IPS-15b (cell line): ENCODE measurements around the gene TMEM270.
"Not testable (repeated sequence)": the region's sequence is repeated elsewhere in the genome, so short reads cannot be mapped to it uniquely, and the experiment has no call there.

Experiments
- H3K27me3 ChIP-seq: one replicate; pipeline ENCODE4 v1.6.1; 2013; ENCODE audit warnings: low read length; ENCODE audit not compliant: control insufficient read depth, insufficient read depth
- H3K36me3 ChIP-seq: one replicate; pipeline ENCODE4 v1.6.1; 2013; ENCODE audit warnings: low read length; ENCODE audit not compliant: control insufficient read depth, insufficient read depth
- H3K4me1 ChIP-seq: one replicate; pipeline ENCODE4 v1.6.1; 2013; ENCODE audit warnings: mild to moderate bottlenecking, low read length; ENCODE audit not compliant: control insufficient read depth, insufficient read depth
- H3K4me3 ChIP-seq: one replicate; pipeline ENCODE4 v1.5.1; 2013; ENCODE audit warnings: low read depth, low read length
- H3K9ac ChIP-seq: one replicate; pipeline ENCODE4 v1.6.1; 2013; ENCODE audit warnings: low read depth, mild to moderate bottlenecking, low read length
- H3K9me3 ChIP-seq: one replicate; pipeline ENCODE4 v1.6.1; 2013; ENCODE audit warnings: mild to moderate bottlenecking, low read length; ENCODE audit not compliant: control insufficient read depth, insufficient read depth

TMEM270 gene

DNA sequence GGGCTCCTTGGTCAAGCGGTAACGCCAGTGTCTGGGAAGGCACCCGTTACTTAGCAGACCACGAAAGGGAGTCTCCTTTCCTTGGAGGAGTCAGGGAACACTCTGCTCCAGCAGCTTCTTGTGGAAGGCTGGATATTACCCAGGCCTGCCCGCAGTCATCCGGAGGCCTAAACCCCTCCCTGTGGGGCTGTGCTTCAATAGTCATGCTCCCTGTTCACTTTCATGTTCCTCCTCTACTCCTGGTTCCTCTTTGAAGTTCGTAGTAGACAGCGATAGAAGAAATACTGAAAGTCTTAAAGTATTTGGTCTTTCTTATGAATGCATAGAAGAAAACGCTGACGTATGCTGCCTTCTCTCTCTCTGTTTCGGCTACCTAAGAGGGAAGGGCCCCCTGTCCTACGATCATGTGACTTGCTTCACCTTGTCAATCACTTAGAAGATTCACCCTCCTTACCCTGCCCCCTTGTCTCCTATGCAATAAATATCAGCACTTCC is 15.2 kb upstream of the TMEM270 start:
- H3K9ac ChIP-seq, H3K36me3 ChIP-seq, H3K4me3 ChIP-seq, H3K9me3 ChIP-seq, H3K4me1 ChIP-seq, H3K27me3 ChIP-seq: not testable (repeated sequence)

DNA sequence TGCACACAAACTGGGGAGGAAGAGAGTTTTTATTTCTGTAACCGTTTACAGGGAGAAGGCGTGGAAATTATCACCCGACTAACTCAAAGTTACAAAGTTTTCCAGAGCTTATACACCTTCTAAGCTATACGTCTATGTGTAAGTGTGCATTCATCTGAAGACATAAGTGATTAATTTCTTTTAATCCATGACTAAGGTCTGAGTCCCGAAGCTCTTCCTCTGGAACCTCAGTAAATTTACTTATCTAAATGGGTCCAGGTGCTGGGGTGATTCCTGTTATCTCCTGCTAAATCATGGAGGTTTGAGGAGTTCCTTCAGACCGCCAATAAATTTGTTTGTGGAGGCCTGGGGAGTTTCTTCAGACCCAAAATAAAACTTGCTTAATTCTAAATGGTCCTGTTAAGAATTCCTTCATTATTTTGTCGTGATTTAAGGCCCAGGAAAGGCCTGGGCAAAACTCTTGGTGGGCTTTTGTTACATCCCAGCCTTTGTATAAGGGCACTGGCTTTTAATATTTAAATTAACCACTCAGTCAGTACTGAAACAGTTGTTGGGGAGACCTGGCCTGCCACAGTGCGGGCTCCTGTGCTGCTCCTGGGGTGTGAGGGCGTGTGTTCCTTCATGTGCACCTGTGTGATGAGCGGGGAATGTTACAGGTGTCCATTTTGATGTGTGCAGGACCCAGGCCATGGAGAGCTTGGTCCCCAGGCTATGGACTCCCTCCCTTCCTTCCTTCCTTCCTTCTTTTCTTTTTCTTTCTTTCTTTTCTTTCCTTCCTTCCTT is 12.8 kb upstream of the TMEM270 start:
- Histone ChIP-seq H3K36me3 (no peaks in the 10 kb centered on the region), H3K9me3 (no peaks in the 10 kb centered on the region), H3K4me3 (no peak overlapping the region), H3K9ac (no peak overlapping the region), H3K4me1 (peaks cover 5% of the 10 kb centered on the region), H3K27me3 (no peaks in the 10 kb centered on the region)

DNA sequence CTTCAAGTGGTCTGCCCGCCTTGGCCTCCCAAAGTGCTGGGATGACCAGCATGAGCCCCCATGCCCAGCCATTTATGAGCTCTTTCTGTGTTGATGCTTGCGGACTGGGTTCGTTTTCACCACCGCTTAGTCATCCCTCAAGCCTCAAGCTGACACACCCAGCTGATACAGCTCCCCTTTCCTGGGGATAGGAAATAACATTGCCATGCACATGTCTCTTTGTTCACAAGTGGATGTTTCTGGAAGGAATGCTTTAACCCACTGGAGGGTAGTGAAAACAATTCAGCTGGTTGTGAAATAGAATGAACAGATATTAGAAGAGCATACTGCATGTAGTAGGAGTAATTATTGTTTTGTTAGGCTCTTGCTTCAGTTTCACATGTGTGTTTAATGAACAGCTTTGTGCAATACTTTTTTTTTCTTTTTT is 10.2 kb upstream of the TMEM270 start:
- Histone ChIP-seq H3K36me3 (no peaks in the 10 kb centered on the region), H3K9me3 (no peaks in the 10 kb centered on the region), H3K9ac (no peak overlapping the region), H3K4me3 (no peak overlapping the region), H3K4me1 (peaks cover 4% of the 10 kb centered on the region), H3K27me3 (peaks cover 1% of the 10 kb centered on the region)

DNA sequence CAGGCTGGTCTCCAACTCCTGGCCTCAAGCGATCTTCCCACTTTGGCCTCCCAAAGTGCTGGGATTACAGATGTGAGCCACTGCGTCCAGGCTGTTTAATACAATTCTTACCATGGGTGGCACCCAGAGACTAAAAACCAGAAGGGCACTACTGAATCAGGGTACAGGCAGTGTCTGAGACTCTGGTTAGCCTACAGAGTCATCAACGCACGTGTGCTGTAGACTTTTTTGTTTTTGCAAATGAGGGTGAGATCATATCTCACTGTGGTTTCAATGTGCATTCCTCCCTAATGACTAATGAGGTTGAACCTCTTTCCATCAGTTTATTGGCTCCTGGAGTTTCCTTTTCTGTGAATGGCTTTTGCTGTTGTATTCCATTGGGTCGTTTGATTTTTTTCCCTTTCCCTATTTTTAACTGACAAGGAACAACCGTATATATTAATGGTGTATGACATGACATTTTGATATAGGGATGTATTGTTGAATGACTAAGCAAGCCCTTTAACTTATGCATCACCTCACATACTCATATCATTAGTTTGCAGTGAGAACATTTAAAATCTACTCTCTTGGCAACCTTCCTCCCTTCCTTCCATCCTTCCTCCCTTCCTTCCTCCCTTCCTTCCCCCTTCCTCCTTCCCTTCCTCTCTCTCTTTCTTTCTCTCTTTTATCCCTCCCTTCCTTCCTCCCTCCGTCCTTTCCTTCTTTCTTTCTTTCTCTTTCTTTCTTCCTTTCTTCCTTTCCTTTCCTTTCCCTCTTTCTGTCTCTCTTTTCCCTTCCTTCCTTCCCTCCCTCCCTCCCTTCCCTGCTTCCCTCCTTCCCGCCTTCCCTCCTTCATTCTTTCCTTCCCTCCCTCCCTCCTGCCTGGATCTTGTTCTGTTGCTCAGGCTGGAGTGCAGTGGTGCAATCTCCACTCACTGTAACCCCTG is 9.3 kb upstream of the TMEM270 start:
- peaks cover 2% of the 10 kb centered on the region for H3K27me3 ChIP-seq
- H3K9ac ChIP-seq = no peak overlapping the region
- no peaks in the 10 kb centered on the region for H3K9me3 ChIP-seq
- no peak overlapping the region for H3K4me3 ChIP-seq
- H3K36me3 ChIP-seq = no peaks in the 10 kb centered on the region
- peaks cover 3% of the 10 kb centered on the region for H3K4me1 ChIP-seq

DNA sequence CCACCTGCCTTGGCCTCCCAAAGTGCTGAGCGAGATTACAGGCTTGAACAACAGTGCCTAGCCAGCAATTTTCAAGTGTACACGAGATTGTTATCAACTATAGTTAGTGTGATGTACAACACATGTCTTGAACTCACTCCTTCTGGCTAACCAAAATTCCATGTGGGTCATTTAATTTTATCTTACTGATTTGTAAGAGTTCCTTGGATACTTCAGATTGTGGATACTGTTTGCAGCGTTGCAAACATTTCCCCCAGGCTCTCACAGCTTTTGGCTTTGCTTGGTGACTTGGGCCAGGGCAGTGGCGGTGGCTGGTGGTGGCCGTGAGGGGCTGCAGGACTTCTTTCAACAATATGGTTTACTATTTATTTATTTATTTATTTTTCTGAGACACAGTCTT is 8.5 kb upstream of the TMEM270 start:
- Histone ChIP-seq H3K27me3 (peaks cover 2% of the 10 kb centered on the region), H3K4me1 (peaks cover 3% of the 10 kb centered on the region), H3K9me3 (no peaks in the 10 kb centered on the region), H3K36me3 (no peaks in the 10 kb centered on the region), H3K4me3 (no peak overlapping the region), H3K9ac (no peak overlapping the region)

DNA sequence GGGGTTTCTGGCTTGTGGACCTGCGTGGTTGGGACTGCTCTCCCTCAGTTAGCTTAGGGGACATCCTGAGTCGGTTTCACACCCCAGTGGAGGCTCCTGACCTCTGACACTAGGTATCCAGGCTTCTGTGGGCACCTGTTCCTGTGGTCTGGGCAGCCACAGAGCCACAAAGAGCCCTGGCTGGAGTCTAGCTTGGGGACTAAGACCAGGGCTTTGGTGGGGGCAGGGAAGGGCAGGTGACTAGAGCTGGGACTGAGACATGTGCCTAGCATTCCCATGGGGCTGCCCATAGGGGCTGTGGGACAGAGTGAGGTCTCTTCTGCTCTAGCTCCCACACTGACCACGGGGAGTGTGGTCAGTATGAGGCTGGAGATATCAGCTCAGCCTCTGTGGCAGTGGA is 4.0 kb upstream of the TMEM270 start:
- Histone ChIP-seq H3K36me3 (no peaks in the 10 kb centered on the region), H3K27me3 (peaks cover 2% of the 10 kb centered on the region), H3K4me3 (no peak overlapping the region), H3K4me1 (no peaks in the 10 kb centered on the region), H3K9ac (no peak overlapping the region), H3K9me3 (no peaks in the 10 kb centered on the region)

DNA sequence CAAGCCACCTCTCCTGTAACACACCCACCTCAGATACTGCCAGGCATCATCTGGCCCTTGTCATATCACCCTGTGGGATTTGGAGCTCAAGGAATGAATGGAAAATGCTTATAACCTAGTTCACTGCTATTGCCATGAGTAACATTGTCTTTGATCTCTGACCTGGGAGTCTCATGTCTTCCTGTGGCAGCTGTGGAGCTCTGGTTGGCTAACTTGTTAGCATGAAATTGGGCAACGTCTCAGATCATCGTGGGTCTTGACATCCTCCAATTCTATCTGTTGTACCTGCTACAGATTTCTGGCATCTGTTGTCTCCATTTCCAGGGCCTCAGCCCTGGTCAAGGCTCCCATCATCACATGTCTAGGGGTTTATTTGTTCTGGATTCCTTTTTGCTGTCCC is 2.2 kb upstream of the TMEM270 start:
- Histone ChIP-seq H3K9ac (no peak overlapping the region), H3K4me3 (no peak overlapping the region), H3K36me3 (no peaks in the 10 kb centered on the region), H3K27me3 (peaks cover 2% of the 10 kb centered on the region), H3K9me3 (no peaks in the 10 kb centered on the region), H3K4me1 (no peaks in the 10 kb centered on the region)

DNA sequence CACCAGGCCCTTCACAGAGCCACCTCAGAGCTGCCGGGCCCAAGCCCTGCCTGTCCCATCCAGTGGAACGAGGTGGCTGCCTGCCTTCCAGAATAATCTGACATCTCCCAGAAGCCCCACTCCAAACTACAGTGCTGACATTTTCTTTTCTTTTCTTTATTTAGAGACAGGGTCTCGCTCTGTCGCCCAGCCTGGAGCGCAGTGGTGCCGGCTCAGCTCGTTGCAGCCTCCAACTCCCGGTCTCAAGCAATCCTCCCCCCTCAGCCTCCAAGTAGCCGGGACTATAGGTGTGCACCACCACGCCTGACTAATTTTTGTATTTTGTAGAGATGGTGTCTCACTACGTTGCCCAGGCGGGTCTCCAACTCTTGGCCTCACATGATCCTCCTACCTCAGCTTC is 346 bp downstream of the TMEM270 start:
- Histone ChIP-seq H3K9ac (no peak overlapping the region), H3K36me3 (no peaks in the 10 kb centered on the region), H3K27me3 (no peaks in the 10 kb centered on the region), H3K9me3 (no peaks in the 10 kb centered on the region), H3K4me3 (no peak overlapping the region), H3K4me1 (no peaks in the 10 kb centered on the region)

DNA sequence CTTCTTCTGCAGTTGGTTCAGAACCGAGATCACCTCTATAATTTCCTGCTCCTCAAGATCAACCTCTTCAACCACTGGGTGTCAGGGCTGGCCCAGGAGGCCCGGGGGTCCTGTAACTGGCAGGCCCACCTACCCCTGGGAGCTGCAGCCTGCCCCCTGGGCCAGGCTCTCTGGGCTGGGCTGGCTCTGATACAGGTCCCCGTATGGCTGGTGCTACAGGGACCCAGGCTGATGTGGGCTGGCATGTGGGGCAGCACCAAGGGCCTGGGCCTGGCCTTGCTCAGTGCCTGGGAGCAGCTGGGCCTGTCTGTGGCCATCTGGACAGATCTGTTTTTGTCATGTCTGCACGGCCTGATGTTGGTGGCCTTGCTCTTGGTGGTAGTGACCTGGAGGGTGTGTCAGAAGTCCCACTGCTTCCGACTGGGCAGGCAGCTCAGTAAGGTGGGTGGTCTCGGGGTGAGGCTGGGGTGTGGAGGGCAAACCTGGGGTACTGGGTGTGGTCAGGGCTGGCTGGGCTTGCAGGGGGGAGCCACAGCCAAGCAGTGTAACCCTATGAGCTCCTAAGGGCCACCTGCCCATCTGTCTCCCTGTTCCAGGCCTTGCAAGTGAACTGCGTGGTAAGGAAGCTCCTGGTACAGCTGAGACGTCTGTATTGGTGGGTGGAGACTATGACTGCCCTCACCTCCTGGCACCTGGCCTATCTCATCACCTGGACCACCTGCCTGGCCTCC is 4.2 kb downstream of the TMEM270 start:
- Histone ChIP-seq H3K4me1 (peaks cover 2% of the 10 kb centered on the region), H3K9me3 (no peaks in the 10 kb centered on the region), H3K4me3 (no peak overlapping the region), H3K36me3 (no peaks in the 10 kb centered on the region), H3K27me3 (no peaks in the 10 kb centered on the region), H3K9ac (no peak overlapping the region)

DNA sequence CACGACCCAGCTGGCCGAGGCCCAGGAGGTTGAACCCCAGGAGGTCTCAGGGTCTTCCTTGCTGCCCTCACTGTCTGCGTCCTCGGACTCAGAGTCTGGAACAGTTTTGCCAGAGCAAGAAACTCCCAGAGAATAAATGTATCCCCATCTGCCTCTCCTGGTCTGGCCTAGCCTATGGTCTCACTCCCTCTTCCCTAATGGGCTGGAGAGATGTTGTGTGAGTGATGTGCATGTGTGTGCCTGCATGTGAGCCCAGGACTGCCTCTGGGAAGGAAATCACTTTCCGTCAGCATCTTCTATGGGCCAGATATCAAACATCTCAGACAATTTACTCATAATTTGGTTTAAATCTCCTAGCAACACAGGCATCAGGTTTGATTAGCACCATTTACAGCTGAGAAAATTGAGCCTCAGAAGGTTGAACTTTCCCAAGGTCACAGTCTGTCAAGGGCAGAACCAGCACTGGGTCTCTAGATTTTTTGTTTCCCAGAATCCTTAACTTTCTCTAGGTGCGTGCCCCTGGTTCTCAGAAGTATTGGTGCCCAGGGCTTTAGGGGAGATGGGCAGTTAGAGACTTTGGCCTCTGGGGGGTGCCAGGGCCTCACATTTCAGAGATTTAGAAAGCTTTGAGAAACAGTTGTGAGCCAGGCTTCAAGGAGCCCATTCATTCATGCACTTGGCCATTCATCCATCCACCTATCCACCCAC is 4.9 kb downstream of the TMEM270 start:
- peaks cover 3% of the 10 kb centered on the region for H3K4me1 ChIP-seq
- H3K4me3 ChIP-seq = no peak overlapping the region
- H3K9ac ChIP-seq = no peak overlapping the region
- no peaks in the 10 kb centered on the region for H3K9me3 ChIP-seq
- H3K27me3 ChIP-seq = no peaks in the 10 kb centered on the region
- H3K36me3 ChIP-seq = no peaks in the 10 kb centered on the region

DNA sequence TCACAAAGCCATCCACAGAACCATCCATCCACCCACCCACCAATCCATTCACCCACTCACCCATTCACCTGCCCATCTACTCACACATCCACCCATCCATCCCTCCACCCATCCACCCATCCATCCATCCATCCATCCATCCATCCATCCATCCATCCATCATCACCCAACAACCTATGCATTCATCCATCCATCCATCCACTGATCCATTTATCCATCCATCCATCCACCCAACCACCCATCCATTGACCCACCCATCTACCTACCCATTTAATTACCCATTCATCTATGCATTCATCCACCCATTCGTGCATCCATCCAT is 5.4 kb downstream of the TMEM270 start:
- Histone ChIP-seq H3K4me1 (peaks cover 3% of the 10 kb centered on the region), H3K36me3 (no peaks in the 10 kb centered on the region), H3K9me3 (no peaks in the 10 kb centered on the region), H3K27me3 (no peaks in the 10 kb centered on the region), H3K4me3 (no peak overlapping the region), H3K9ac (no peak overlapping the region)
